IMR-90 (cell line): ENCODE results near the gene TTC1. TPM values are rescaled to one million over a fixed set of nuclear protein-coding genes. Genes with fewer than 3 reads are reported as not detected.

Source experiments
- ATAC-seq: fragments of 200-7000 bp; cut with Tn5 transposase; 2 replicates; pipeline ENCODE4 v1.9.1; 2020; ENCODE audit warnings: low read depth, mild to moderate bottlenecking, moderate library complexity
- BruUV-seq: library from RNA; stranded (reverse); fragments of 400-500 nt; replicated peaks from 2 replicates; lab custom pipeline; 2021; lab: Mats Ljungman, UMichigan
- CTCF ChIA-PET: fragments of 300-600 bp; formaldehyde crosslinking; extraction: SDS; loops from one replicate; lab custom pipeline; 2021; ENCODE audit warnings: antibody characterized with exemption; lab: Yijun Ruan, JAX
- POLR2A ChIA-PET: fragments of 300-600 bp; sonication (Branson Sonifier 250); formaldehyde crosslinking; loops from one replicate; lab custom pipeline; 2022; ENCODE audit warnings: antibody characterized with exemption; ENCODE audit not compliant: unreplicated experiment; lab: Charles Lee
- DNase-seq: peaks from one replicate; pipeline ENCODE4 v3.0.0; 2013
- H2AFZ ChIP-seq: replicated peaks from 2 replicates; pipeline ENCODE3; 2013; ENCODE audit warnings: low read length, mild to moderate bottlenecking; ENCODE audit not compliant: poor library complexity
- H2AK5ac ChIP-seq: 2 replicates; pipeline ENCODE4 v1.6.1; 2013; ENCODE audit warnings: low read depth, low read length, inconsistent platforms
- H2AK9ac ChIP-seq: replicated peaks from 2 replicates; pipeline ENCODE3; 2013; ENCODE audit warnings: mild to moderate bottlenecking, low read depth, low read length, moderate library complexity; ENCODE audit not compliant: poor library complexity
- H2BK120ac ChIP-seq: 2 replicates; pipeline ENCODE4 v1.6.1; 2013; ENCODE audit warnings: low read depth, low read length, inconsistent platforms
- H2BK15ac ChIP-seq: 3 replicates; pipeline ENCODE4 v1.6.1; 2013; ENCODE audit warnings: low read depth, low read length, inconsistent platforms
- H2BK20ac ChIP-seq: 2 replicates; pipeline ENCODE4 v1.6.1; 2013; ENCODE audit warnings: low read depth, mild to moderate bottlenecking, inconsistent platforms, low read length, moderate library complexity
- H2BK5ac ChIP-seq: 2 replicates; pipeline ENCODE4 v1.6.1; 2013; ENCODE audit warnings: mild to moderate bottlenecking, low read depth, low read length, inconsistent platforms; ENCODE audit not compliant: poor library complexity, severe bottlenecking
- H3K14ac ChIP-seq: replicated peaks from 2 replicates; pipeline ENCODE4 v1.6.1; 2013; ENCODE audit warnings: low read depth, low read length, inconsistent platforms
- H3K18ac ChIP-seq: 2 replicates; pipeline ENCODE4 v1.6.1; 2013; ENCODE audit warnings: low read depth, low read length, control low read depth
- H3K23ac ChIP-seq: 2 replicates; pipeline ENCODE4 v1.6.1; 2013; ENCODE audit warnings: low read depth, low read length, inconsistent platforms
- H3K27ac ChIP-seq: 2 replicates; pipeline ENCODE4 v1.5.1; 2013; ENCODE audit warnings: mild to moderate bottlenecking, control low read depth, low read length; ENCODE audit not compliant: insufficient read depth
- H3K27me3 ChIP-seq: 2 replicates; pipeline ENCODE4 v1.6.1; 2013; ENCODE audit warnings: low read length; ENCODE audit not compliant: control insufficient read depth, insufficient read depth
- H3K36me3 ChIP-seq: 2 replicates; pipeline ENCODE4 v1.6.1; 2013; ENCODE audit warnings: low read length, mixed read lengths; ENCODE audit not compliant: control insufficient read depth, insufficient read depth
- H3K4ac ChIP-seq: 2 replicates; pipeline ENCODE4 v1.6.1; 2013; ENCODE audit warnings: low read depth, low read length, inconsistent platforms
- H3K4me1 ChIP-seq: 2 replicates; pipeline ENCODE4 v1.6.1; 2013; ENCODE audit warnings: low read length, mixed read lengths; ENCODE audit not compliant: control insufficient read depth, insufficient read depth
- H3K4me2 ChIP-seq: 2 replicates; pipeline ENCODE4 v1.6.1; 2013; ENCODE audit warnings: low read depth, mild to moderate bottlenecking, control low read depth, low read length, moderate library complexity
- H3K4me3 ChIP-seq: 2 replicates; pipeline ENCODE4 v1.5.1; 2013; ENCODE audit warnings: low read depth, mild to moderate bottlenecking, control low read depth, low read length, moderate library complexity; ENCODE audit not compliant: insufficient read depth
- H3K56ac ChIP-seq: 2 replicates; pipeline ENCODE4 v1.6.1; 2013; ENCODE audit warnings: low read length, inconsistent platforms; ENCODE audit not compliant: insufficient read depth; ENCODE audit errors: extremely low read depth
- H3K79me1 ChIP-seq, 2 experiments: 2 replicates each; pipeline ENCODE4 v1.6.1; 2013; ENCODE audit warnings: low read length in 2 of 2, inconsistent platforms in 1 of 2, low read depth in 1 of 2
- H3K9ac ChIP-seq: 2 replicates; pipeline ENCODE4 v1.6.1; 2013; ENCODE audit warnings: low read depth, low read length, control low read depth
- H3K9me1 ChIP-seq: 2 replicates; pipeline ENCODE4 v1.6.1; 2013; ENCODE audit warnings: low read length, inconsistent platforms; ENCODE audit not compliant: insufficient read depth
- H3K9me3 ChIP-seq: 2 replicates; pipeline ENCODE4 v1.6.1; 2013; ENCODE audit warnings: low read length; ENCODE audit not compliant: control insufficient read depth, insufficient read depth
- H4K20me1 ChIP-seq: 2 replicates; pipeline ENCODE4 v1.6.1; 2013; ENCODE audit warnings: low read length, inconsistent platforms; ENCODE audit not compliant: insufficient read depth
- H4K5ac ChIP-seq: 2 replicates; pipeline ENCODE4 v1.6.1; 2013; ENCODE audit warnings: mild to moderate bottlenecking, low read depth, low read length, control low read depth
- H4K8ac ChIP-seq, 2 experiments: 2 replicates each; pipeline ENCODE4 v1.6.1; 2013; ENCODE audit warnings: low read depth in 2 of 2, low read length in 2 of 2, control low read depth in 1 of 2, inconsistent platforms in 1 of 2
- H4K91ac ChIP-seq: 2 replicates; pipeline ENCODE4 v1.6.1; 2013; ENCODE audit warnings: low read depth, low read length, inconsistent platforms; ENCODE audit not compliant: insufficient read depth
- RAD21 ChIP-seq: IDR thresholded peaks from 2 replicates; pipeline ENCODE4 v1.6.1; 2012; ENCODE audit warnings: low read length, improper control_type of control experiment
- RCOR1 ChIP-seq: IDR thresholded peaks from 2 replicates; pipeline ENCODE4 v1.6.1; 2012; ENCODE audit warnings: mild to moderate bottlenecking, low read length, improper control_type of control experiment; ENCODE audit not compliant: insufficient replicate concordance
- WGBS, 2 experiments: methylation state at CpG; one replicate each; pipeline versions ENCODE4 v1.1.5 to v1.1.7; 2013; ENCODE audit warnings: missing lambda C conversion rate in 2 of 2; ENCODE audit not compliant: insufficient read length in 1 of 2; ENCODE audit errors: extremely low coverage in 2 of 2; 5-methylcytosine and 5-hydroxymethylcytosine counted together
- dilution Hi-C: fragments of 300-500 bp; cut with HindIII; formaldehyde crosslinking; loops from one replicate; pipeline ENCODE4 v1.14.3; 2018; ENCODE audit warnings: low sequenced_read_pairs; ENCODE audit not compliant: unreplicated experiment
- in situ Hi-C: fragments of 300-500 bp; cut with MboI; formaldehyde crosslinking; loops from 3 replicates; pipeline ENCODE4 v1.14.3; 2019; ENCODE audit warnings: low sequenced_read_pairs, inconsistent platforms, mixed read lengths
- intact Hi-C: fragments of 100-400 bp; cut with micrococcal nuclease; formaldehyde crosslinking; loops from 2 replicates; pipeline ENCODE4 v1.10.0; 2022
- polyA plus RNA-seq, 3 experiments: library from polyadenylated mRNA; depleted of rRNA; stranded (reverse); fragments of >200 nt; gene quantifications; 2 replicates each; pipeline ENCODE4 v1.2.3, GENCODE V29; 2012; ENCODE audit warnings: low replicate concordance in 1 of 3
- total RNA-seq: library from RNA; depleted of rRNA; stranded (reverse); fragments of >200 nt; gene quantifications from 2 replicates; pipeline ENCODE4 v1.2.3, GENCODE V29; 2012

Gene TTC1
- total and polyA plus RNA-seq, 2 of the 4 experiments (the other 2 are of a cell fraction): 23.1 to 41.1 TPM

DNA sequence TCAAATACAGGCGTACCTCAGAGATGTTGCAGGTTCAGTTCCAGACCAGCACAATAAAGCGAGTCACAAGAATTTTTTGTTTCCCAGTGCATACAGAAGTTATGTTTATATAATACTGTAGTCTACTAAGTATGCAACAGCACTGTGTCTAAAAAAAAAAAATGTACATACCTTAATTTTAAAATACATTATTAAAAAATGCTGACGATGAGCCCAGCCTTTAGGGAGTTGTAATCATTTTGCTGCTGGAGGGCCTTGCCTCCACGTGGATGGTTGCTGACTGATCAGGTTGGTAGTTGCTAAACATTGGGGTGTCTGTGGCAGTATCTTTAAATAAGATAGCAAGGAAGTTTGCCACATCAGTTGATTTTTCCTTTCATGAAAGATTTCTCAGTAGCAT is 48.3 kb downstream of the TTC1 start:
- Histone ChIP-seq H2BK120ac (no peak overlapping the region), H3K4ac (no peak overlapping the region), H3K4me2 (no peak overlapping the region), H2AFZ (no peak overlapping the region), H4K5ac (no peak overlapping the region), H3K9ac (no peak overlapping the region), H3K4me3 (no peak overlapping the region), H2AK5ac (no peak overlapping the region), H3K9me3 (no peaks in the 10 kb centered on the region), H4K20me1 (no peaks in the 10 kb centered on the region; the same call in 1 of the 2 replicates), H3K9me1 (peaks cover 18% of the 10 kb centered on the region; the same call in 1 of the 2 replicates), H3K23ac (no peak overlapping the region), H2AK9ac (no peak overlapping the region), H3K56ac (no peak overlapping the region), H4K91ac (no peak overlapping the region), H3K27me3 (no peaks in the 10 kb centered on the region), H2BK5ac (no peak overlapping the region), H2BK15ac (no peak overlapping the region), H3K4me1 (peaks cover 5% of the 10 kb centered on the region; the same call in 1 of the 2 replicates), H3K27ac (no peak overlapping the region), H4K8ac (no peak overlapping the region), H3K36me3 (peaks cover 32% of the 10 kb centered on the region), H3K14ac (no peak overlapping the region), H3K18ac (no peak overlapping the region), H3K79me1 (peaks cover 9 to 22% of the 10 kb centered on the region in 2 experiments), H2BK20ac (no peak overlapping the region)
- intact Hi-C loops: no loop called here
- ChIA-PET CTCF (no interaction called here), POLR2A (no interaction called here)
- no CpG with 5 or more reads among the region's 4 CpGs for WGBS, 2 experiments
- in situ Hi-C loops: no loop called here
- DNase-seq (peak; percentile 21), ATAC-seq (no peak)
- dilution Hi-C loops: no loop called here
- BruUV-seq: no TSS peak
- TF ChIP-seq RCOR1 (no peak), RAD21 (no peak)
